ENCODE results near the gene BATF.

DNA sequence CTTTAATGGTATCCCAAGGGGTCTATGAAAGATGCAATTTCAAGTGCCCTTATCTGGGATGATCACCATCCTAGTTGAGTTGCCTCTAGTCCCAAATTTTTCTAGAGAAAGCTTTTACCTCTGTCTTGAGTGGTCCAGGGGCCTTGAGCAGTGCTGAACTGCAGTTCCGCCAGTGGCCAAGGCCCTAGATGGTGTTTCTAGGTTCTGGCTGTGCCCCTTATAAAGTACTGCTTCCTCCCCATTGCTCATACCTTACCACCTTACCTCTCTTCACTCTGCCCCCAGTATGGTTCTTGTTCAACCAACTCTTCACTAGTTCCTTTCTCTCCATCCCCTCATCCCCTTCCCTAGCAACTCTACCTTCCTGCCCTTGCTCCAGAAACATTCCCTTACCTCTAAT, 3.7 kb downstream of the BATF start:
- TF ChIP-seq CTCF (IDR thresholded peaks at IDR 0.05; ENCODE audit: low read length) (no peak), EZH2 (optimal IDR thresholded peaks at IDR 0.05; ENCODE audit: low read depth, low read length) (no peak)

Data from MM.1S (cell line).